Renal cortex interstitium (tissue), 11 donors: ENCODE results near the gene NDUFAF8. TPM values are rescaled to one million over a fixed set of nuclear protein-coding genes. Genes with fewer than 3 reads are reported as not detected.
A peak's percentile ranks its signal among the peaks of the same experiment; 100 is the strongest.

Experiments used
- DNase-seq, 11 donors: peaks; one replicate each; pipeline ENCODE4 v3.0.0-alpha.2; 2013; ENCODE audit warnings: low read depth in 9 of 11, low spot score in 4 of 11; ENCODE audit errors: extremely low read depth in 1 of 11
- polyA plus RNA-seq, 3 donors: library from polyadenylated mRNA; unstranded; fragments of 120-200 nt; gene quantifications; one replicate each; pipeline ENCODE4 v1.2.1, GENCODE V29; 2013; ENCODE audit not compliant: insufficient read length in 3 of 3

The NDUFAF8 gene
- polyA plus RNA-seq, 3 donors, result 48.9 to 58.4 (median 51.8) TPM

- DNase-seq, result no peak
These were observed 6.7 kb downstream of the NDUFAF8 start for GRCh38 chr17:81245665-81246342.

GRCh38 chr17:81246343-81246670 lies 7.2 kb downstream of the NDUFAF8 start:
- DNase-seq, result no peak

- DNase-seq, result no peak
These were observed 7.7 kb downstream of the NDUFAF8 start for GRCh38 chr17:81246679-81247338.

GRCh38 chr17:81247339-81247990 lies 8.3 kb downstream of the NDUFAF8 start:
- DNase-seq, result no peak

- DNase-seq, result no peak
These were observed 9.5 kb downstream of the NDUFAF8 start for GRCh38 chr17:81248649-81249048.

- no peak for DNase-seq
These were observed 10.3 kb downstream of the NDUFAF8 start for GRCh38 chr17:81249223-81250040.

GRCh38 chr17:81250286-81251093 lies 11.4 kb downstream of the NDUFAF8 start:
- DNase-seq, result no peak

GRCh38 chr17:81251094-81251708 lies 12.1 kb downstream of the NDUFAF8 start:
- DNase-seq, result no peak

GRCh38 chr17:81251709-81252301 lies 12.7 kb downstream of the NDUFAF8 start:
- DNase-seq, result no peak

GRCh38 chr17:81252326-81252986 lies 13.3 kb downstream of the NDUFAF8 start:
- DNase-seq, result no peak

GRCh38 chr17:81252987-81253329 lies 13.8 kb downstream of the NDUFAF8 start:
- no peak for DNase-seq

GRCh38 chr17:81253358-81254131 lies 14.4 kb downstream of the NDUFAF8 start:
- no peak for DNase-seq

GRCh38 chr17:81254955-81255717 lies 16.0 kb downstream of the NDUFAF8 start:
- DNase-seq, result peak in 6 of 11 donors; percentile 53 to 73 (median 54)

GRCh38 chr17:81256616-81257015 lies 17.5 kb downstream of the NDUFAF8 start:
- DNase-seq, result no peak

- no peak for DNase-seq
These were observed 18.4 kb downstream of the NDUFAF8 start for GRCh38 chr17:81257533-81257932.

- peak in 3 of 11 donors; percentile 41 to 51 (median 51) for DNase-seq
These were observed 19.2 kb downstream of the NDUFAF8 start for GRCh38 chr17:81258292-81258691.
